Neuronal stem cell (in vitro differentiated cells): ENCODE data around the gene FXYD6. TPM values are rescaled to one million over a fixed set of nuclear protein-coding genes. Genes with fewer than 3 reads are reported as not detected.
"Not testable (repeated sequence)": the region's sequence is repeated elsewhere in the genome, so short reads cannot be mapped to it uniquely, and the experiment has no call there.

Experiments used
- DNase-seq: peaks from one replicate; pipeline ENCODE4 v3.0.0-alpha.2; 2013; ENCODE audit warnings: low spot score
- H2AFZ ChIP-seq: one replicate; pipeline ENCODE4 v1.6.1; 2013; ENCODE audit warnings: mild to moderate bottlenecking, low read length, inconsistent platforms
- H2AK5ac ChIP-seq: 2 replicates; pipeline ENCODE4 v1.6.1; 2013; ENCODE audit warnings: low read depth, mild to moderate bottlenecking, inconsistent platforms, low read length, moderate library complexity, mixed read lengths
- H2BK120ac ChIP-seq: 2 replicates; pipeline ENCODE4 v1.6.1; 2013; ENCODE audit warnings: low read depth, mild to moderate bottlenecking, inconsistent platforms, low read length, moderate library complexity, mixed read lengths
- H2BK12ac ChIP-seq: one replicate; pipeline ENCODE4 v1.6.1; 2013; ENCODE audit warnings: low read length, inconsistent platforms
- H2BK15ac ChIP-seq: 2 replicates; pipeline ENCODE4 v1.6.1; 2013; ENCODE audit warnings: mild to moderate bottlenecking, low read length, inconsistent platforms, mixed read lengths
- H2BK5ac ChIP-seq: one replicate; pipeline ENCODE4 v1.6.1; 2013; ENCODE audit warnings: inconsistent platforms, mild to moderate bottlenecking, low read length, moderate library complexity
- H3K14ac ChIP-seq: one replicate; pipeline ENCODE4 v1.6.1; 2013; ENCODE audit warnings: low read length, inconsistent platforms
- H3K18ac ChIP-seq: 2 replicates; pipeline ENCODE4 v1.6.1; 2013; ENCODE audit warnings: low read length, inconsistent platforms
- H3K23ac ChIP-seq: 2 replicates; pipeline ENCODE4 v1.6.1; 2013; ENCODE audit warnings: low read depth, mild to moderate bottlenecking, mixed read lengths, low read length, inconsistent platforms; ENCODE audit not compliant: poor library complexity
- H3K27ac ChIP-seq: replicated peaks from 3 replicates; pipeline ENCODE4 v1.5.1; 2013; ENCODE audit warnings: low read length, inconsistent platforms
- H3K27me3 ChIP-seq, 3 experiments: 2 replicates each; pipeline ENCODE4 v1.6.1; 2013; ENCODE audit warnings: low read length in 3 of 3, mild to moderate bottlenecking in 2 of 3, inconsistent platforms in 1 of 3, low read depth in 1 of 3, mixed read lengths in 1 of 3, moderate library complexity in 1 of 3; ENCODE audit not compliant: control insufficient read depth in 3 of 3, insufficient read depth in 3 of 3
- H3K36me3 ChIP-seq, 2 donors: replicated peaks in 1 of 2; 2 replicates each; pipeline ENCODE4 v1.6.1; 2013; ENCODE audit warnings: low read length in 2 of 2; ENCODE audit not compliant: control insufficient read depth in 2 of 2, insufficient read depth in 2 of 2
- H3K4ac ChIP-seq: 2 replicates; pipeline ENCODE4 v1.6.1; 2013; ENCODE audit warnings: inconsistent platforms, mild to moderate bottlenecking, low read length, moderate library complexity
- H3K4me1 ChIP-seq, 2 donors: 1 replicate in 1 of 2; 2 replicates in 1 of 2; pipeline ENCODE4 v1.6.1; 2013; ENCODE audit warnings: low read length in 2 of 2, low read depth in 1 of 2; ENCODE audit not compliant: control insufficient read depth in 2 of 2, insufficient read depth in 1 of 2
- H3K4me2 ChIP-seq: one replicate; pipeline ENCODE4 v1.6.1; 2013; ENCODE audit warnings: mild to moderate bottlenecking, low read length, inconsistent platforms; ENCODE audit not compliant: insufficient read depth, poor library complexity, severe bottlenecking
- H3K4me3 ChIP-seq, 2 donors: 2 replicates each; pipeline ENCODE4 v1.5.1; 2013; ENCODE audit warnings: low read length in 2 of 2, mild to moderate bottlenecking in 2 of 2, inconsistent platforms in 1 of 2, moderate library complexity in 1 of 2
- H3K79me1 ChIP-seq: one replicate; pipeline ENCODE4 v1.6.1; 2013; ENCODE audit warnings: low read depth, mild to moderate bottlenecking, inconsistent platforms, low read length, moderate library complexity
- H3K9ac ChIP-seq: one replicate; pipeline ENCODE4 v1.6.1; 2013; ENCODE audit warnings: mild to moderate bottlenecking, low read depth, low read length, inconsistent platforms; ENCODE audit not compliant: poor library complexity
- H3K9me3 ChIP-seq, 2 donors: replicated peaks in 1 of 2; 2 replicates each; pipeline versions ENCODE3 to v1.6.1; 2013; ENCODE audit warnings: low read length in 2 of 2, mild to moderate bottlenecking in 2 of 2, inconsistent platforms in 1 of 2, low read depth in 1 of 2, mixed read lengths in 1 of 2, moderate library complexity in 1 of 2; ENCODE audit not compliant: control insufficient read depth in 2 of 2, insufficient read depth in 1 of 2
- H4K8ac ChIP-seq: one replicate; pipeline ENCODE4 v1.6.1; 2013; ENCODE audit warnings: low read depth, mild to moderate bottlenecking, inconsistent platforms, low read length, moderate library complexity
- H4K91ac ChIP-seq: one replicate; pipeline ENCODE4 v1.6.1; 2013; ENCODE audit warnings: low read length, low read depth, mild to moderate bottlenecking, inconsistent platforms; ENCODE audit not compliant: poor library complexity
- WGBS, 2 donors: extraction: QIAGEN DNeasy Blood & Tissue Kit; methylation state at CpG; one replicate each; pipeline ENCODE4 v1.1.7; 2013; ENCODE audit warnings: missing lambda C conversion rate in 2 of 2, mixed read lengths in 1 of 2; ENCODE audit not compliant: insufficient read length in 2 of 2, insufficient replicate concordance in 1 of 2; ENCODE audit errors: extremely low coverage in 2 of 2; 5-methylcytosine and 5-hydroxymethylcytosine counted together
- polyA plus RNA-seq, 2 experiments: library from polyadenylated mRNA; stranded (reverse); fragments of 200-250 nt; gene quantifications; one replicate each; pipeline ENCODE4 v1.2.3, GENCODE V29; 2013

Gene FXYD6, protein sequence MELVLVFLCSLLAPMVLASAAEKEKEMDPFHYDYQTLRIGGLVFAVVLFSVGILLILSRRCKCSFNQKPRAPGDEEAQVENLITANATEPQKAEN
- 291 TPM for polyA plus RNA-seq (2013, experiment 1 of 2)
- polyA plus RNA-seq (2013, experiment 2 of 2) = 288 TPM

GRCh38 chr11:117876341-117877119 lies at the start of gene FXYD6:
Gene FXYD6, minus strand, starts transcription at chr11:117876658. Its CDS starts 33,882 bp downstream, at chr11:117842776.
- Histone ChIP-seq H3K79me1 (peaks cover 11% of the 10 kb centered on the region), H3K4me2 (peak within 1 kb of the TSS; percentile 97), H3K27me3 (peaks cover 0 to 45% (median 0%) of the 10 kb centered on the region in 3 experiments), H3K9me3 (no peaks in the 10 kb centered on the region), H3K14ac (peak within 1 kb of the TSS; percentile 72), H3K4me1 (peaks cover 15 to 19% of the 10 kb centered on the region in 2 donors), H2AK5ac (peak within 1 kb of the TSS; percentile 82), H2BK15ac (peak within 1 kb of the TSS; percentile 77), H3K18ac (peak within 1 kb of the TSS; percentile 97), H2AFZ (peak within 1 kb of the TSS; percentile 98), H4K91ac (peak within 1 kb of the TSS; percentile 76), H3K23ac (peak within 1 kb of the TSS; percentile 38), H2BK12ac (peak within 1 kb of the TSS; percentile 12), H3K4me3 (peak within 1 kb of the TSS; percentile 81 to 85), H2BK5ac (peak within 1 kb of the TSS; percentile 93), H3K27ac (peak within 1 kb of the TSS; percentile 48), H2BK120ac (no peak within 1 kb of the TSS), H3K4ac (no peak within 1 kb of the TSS), H4K8ac (peak within 1 kb of the TSS; percentile 20), H3K36me3 (peaks cover 3 to 4% of the 10 kb centered on the region in 2 donors), H3K9ac (peak within 1 kb of the TSS; percentile 96)
- peak; percentile 85 for DNase-seq
- no CpG with 5 or more reads among the region's 63 CpGs for WGBS, 2 donors

DNA sequence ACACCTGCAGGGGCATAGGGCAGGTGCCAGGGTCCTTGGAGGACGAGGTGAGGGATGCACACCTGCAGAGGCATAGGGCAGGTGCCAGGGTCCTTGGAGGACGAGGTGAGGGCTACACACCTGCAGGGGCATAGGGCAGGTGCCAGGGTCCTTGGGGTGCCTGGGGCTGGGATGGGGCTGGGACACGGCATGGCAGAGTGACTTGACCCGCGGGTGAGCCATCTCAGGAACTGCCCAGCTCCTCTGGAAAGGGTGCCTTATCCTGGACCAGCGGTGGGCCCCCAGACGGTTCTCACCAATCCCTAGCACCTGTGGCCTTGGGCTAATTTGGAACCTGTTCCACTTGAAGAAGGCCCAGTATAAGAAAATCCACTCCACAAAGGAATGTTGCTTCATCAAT lies 49.7 kb upstream of the FXYD6 start:
- not testable (repeated sequence) for H2BK5ac ChIP-seq, H3K4ac ChIP-seq, H3K14ac ChIP-seq, H2BK15ac ChIP-seq, H2BK12ac ChIP-seq, H2BK120ac ChIP-seq, H3K4me3 ChIP-seq, H3K23ac ChIP-seq, H3K4me2 ChIP-seq, H4K8ac ChIP-seq, H3K18ac ChIP-seq, DNase-seq, H2AK5ac ChIP-seq, H2AFZ ChIP-seq, H3K36me3 ChIP-seq, H4K91ac ChIP-seq, H3K79me1 ChIP-seq, H3K9ac ChIP-seq, H3K4me1 ChIP-seq, H3K27ac ChIP-seq, H3K9me3 ChIP-seq
- H3K27me3 ChIP-seq = peaks cover 0 to 36% (median 0%) of the 10 kb centered on the region in 3 experiments
- no CpG with 5 or more reads among the region's 7 CpGs for WGBS, 2 donors

DNA sequence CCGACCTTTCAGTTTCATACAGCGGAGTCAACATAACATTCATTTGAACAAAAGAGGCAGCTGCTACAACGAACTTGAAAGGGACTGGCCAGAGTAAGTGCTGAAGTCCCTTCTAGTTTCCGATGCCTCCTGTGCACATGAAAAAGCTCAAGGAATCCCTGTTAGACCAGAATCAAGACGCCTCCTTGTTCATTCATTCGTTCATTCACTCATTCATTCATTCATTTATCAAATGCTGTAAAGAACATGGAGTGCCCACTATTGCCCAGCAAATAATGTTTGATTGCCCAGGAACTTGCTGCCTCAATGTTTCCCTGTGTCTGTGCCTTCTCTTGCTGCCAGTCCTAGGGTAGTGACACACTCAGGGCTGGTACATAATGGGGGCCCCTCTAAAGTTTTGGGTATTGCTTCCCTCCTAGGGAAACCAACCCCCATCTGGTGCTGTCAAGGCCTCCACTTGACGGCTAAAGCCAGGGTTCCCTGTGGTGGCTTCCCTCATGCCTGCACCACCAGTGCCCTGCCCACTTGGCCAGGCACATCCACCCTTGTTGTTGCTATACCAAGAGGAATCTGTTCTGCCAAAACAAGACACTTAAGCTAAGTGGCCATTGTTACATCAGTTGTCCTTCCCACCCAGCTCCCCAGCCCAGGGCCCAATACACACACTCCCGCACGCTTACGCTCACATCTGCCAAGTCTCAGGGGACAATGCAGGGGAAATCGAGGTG lies 48.9 kb upstream of the FXYD6 start:
- Histone ChIP-seq H4K91ac (no peak overlapping the region), H2BK5ac (no peak overlapping the region), H3K4me3 (no peak overlapping the region), H3K4ac (no peak overlapping the region), H3K4me1 (no peaks in the 10 kb centered on the region), H2BK15ac (no peak overlapping the region), H2AFZ (no peak overlapping the region), H2BK120ac (no peak overlapping the region), H3K4me2 (no peak overlapping the region), H3K9me3 (no peaks in the 10 kb centered on the region), H3K27ac (no peak overlapping the region), H3K14ac (no peak overlapping the region), H2BK12ac (no peak overlapping the region), H3K23ac (peak overlapping the region; percentile 10), H3K9ac (no peak overlapping the region), H3K36me3 (no peaks in the 10 kb centered on the region), H3K27me3 (peaks cover 0 to 37% (median 0%) of the 10 kb centered on the region in 3 experiments), H3K79me1 (no peaks in the 10 kb centered on the region), H3K18ac (peak overlapping the region; percentile 21), H2AK5ac (no peak overlapping the region), H4K8ac (no peak overlapping the region)
- WGBS, 2 donors = no CpG with 5 or more reads among the region's 11 CpGs
- DNase-seq = no peak
